ENCODE results near the gene DHRS9. TPM values are rescaled to one million over a fixed set of nuclear protein-coding genes. Genes with fewer than 3 reads are reported as not detected.

The DHRS9 gene
- total RNA-seq, 1 donor from 2014 or later = not detected

DNA sequence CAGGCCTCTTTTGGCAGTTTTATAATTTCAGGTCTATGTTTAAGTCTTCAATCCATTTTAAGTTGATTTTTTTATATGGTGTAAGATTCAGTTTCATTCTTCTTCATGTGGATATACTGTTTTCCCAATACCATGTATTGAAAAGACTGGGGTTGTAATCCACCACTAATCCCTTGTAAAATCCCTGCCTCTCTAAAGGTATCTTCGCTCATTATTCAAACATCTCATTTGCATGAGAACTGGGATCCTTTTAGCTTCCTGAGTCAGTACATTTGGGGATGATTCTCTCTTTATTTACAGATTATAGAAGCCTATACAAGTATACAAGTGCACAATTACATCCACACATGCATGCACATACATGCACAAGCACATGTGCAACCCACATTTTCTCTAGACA is 25.3 kb downstream of the DHRS9 start:
- no peaks in the 10 kb centered on the region for H3K27me3 Mint-ChIP-seq (ENCODE audit: unreplicated experiment)
- TF ChIP-seq, protein P1, sequence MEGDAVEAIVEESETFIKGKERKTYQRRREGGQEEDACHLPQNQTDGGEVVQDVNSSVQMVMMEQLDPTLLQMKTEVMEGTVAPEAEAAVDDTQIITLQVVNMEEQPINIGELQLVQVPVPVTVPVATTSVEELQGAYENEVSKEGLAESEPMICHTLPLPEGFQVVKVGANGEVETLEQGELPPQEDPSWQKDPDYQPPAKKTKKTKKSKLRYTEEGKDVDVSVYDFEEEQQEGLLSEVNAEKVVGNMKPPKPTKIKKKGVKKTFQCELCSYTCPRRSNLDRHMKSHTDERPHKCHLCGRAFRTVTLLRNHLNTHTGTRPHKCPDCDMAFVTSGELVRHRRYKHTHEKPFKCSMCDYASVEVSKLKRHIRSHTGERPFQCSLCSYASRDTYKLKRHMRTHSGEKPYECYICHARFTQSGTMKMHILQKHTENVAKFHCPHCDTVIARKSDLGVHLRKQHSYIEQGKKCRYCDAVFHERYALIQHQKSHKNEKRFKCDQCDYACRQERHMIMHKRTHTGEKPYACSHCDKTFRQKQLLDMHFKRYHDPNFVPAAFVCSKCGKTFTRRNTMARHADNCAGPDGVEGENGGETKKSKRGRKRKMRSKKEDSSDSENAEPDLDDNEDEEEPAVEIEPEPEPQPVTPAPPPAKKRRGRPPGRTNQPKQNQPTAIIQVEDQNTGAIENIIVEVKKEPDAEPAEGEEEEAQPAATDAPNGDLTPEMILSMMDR (IDR thresholded peaks at IDR 0.05; ENCODE audit: partially characterized antibody, unreplicated experiment) = no peak
- H3K36me3 Mint-ChIP-seq (ENCODE audit: unreplicated experiment) = no peaks in the 10 kb centered on the region
- H3K27ac Mint-ChIP-seq (ENCODE audit: unreplicated experiment) = no peak overlapping the region
- H3K4me3 Mint-ChIP-seq (ENCODE audit: unreplicated experiment) = no peak overlapping the region
- H3K9me3 Mint-ChIP-seq (ENCODE audit: unreplicated experiment) = no peaks in the 10 kb centered on the region
- H3K4me1 Mint-ChIP-seq (ENCODE audit: low read depth, unreplicated experiment) = no peaks in the 10 kb centered on the region
- DNase-seq = no peak

DNA sequence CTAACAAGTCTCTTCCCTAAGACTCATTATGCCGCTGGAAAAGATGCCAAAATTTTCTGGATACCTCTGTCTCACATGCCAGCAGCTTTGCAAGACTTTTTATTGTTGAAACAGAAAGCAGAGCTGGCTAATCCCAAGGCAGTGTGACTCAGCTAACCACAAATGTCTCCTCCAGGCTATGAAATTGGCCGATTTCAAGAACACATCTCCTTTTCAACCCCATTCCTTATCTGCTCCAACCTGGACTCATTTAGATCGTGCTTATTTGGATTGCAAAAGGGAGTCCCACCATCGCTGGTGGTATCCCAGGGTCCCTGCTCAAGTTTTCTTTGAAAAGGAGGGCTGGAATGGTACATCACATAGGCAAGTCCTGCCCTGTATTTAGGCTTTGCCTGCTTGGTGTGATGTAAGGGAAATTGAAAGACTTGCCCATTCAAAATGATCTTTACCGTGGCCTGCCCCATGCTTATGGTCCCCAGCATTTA is 26.3 kb downstream of the DHRS9 start:
- no peak for DNase-seq
- TF ChIP-seq, protein P1 (IDR thresholded peaks at IDR 0.05; ENCODE audit: partially characterized antibody, unreplicated experiment) = no peak
- Mint-ChIP-seq H3K36me3 (ENCODE audit: unreplicated experiment) (no peaks in the 10 kb centered on the region), H3K27me3 (ENCODE audit: unreplicated experiment) (no peaks in the 10 kb centered on the region), H3K4me1 (ENCODE audit: low read depth, unreplicated experiment) (no peaks in the 10 kb centered on the region), H3K27ac (ENCODE audit: unreplicated experiment) (no peak overlapping the region), H3K4me3 (ENCODE audit: unreplicated experiment) (no peak overlapping the region), H3K9me3 (ENCODE audit: unreplicated experiment) (no peaks in the 10 kb centered on the region)

DNA sequence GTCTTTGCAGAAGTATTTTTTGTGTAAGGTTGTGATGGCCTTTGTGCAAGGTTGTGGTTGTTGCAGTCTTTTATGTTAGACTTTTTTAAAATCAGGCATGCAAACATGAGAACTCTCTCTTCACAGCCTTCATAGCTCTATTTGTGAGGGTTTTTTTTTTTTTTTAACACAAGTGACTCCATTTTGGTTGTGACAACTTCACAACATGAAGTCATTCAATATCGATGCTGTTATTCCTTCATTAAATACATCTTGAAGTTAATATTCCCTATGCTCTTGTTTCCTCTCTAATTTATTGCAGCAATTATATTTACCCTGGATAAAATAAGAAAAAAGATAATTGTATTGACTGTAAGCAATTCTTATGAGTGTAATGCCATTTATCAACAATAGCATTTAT is 35.5 kb downstream of the DHRS9 start:
- no peak overlapping the region for H3K4me3 Mint-ChIP-seq (ENCODE audit: unreplicated experiment)
- TF ChIP-seq, protein P1 (IDR thresholded peaks at IDR 0.05; ENCODE audit: partially characterized antibody, unreplicated experiment) = no peak
- no peaks in the 10 kb centered on the region for H3K9me3 Mint-ChIP-seq (ENCODE audit: unreplicated experiment)
- no peak overlapping the region for H3K27ac Mint-ChIP-seq (ENCODE audit: unreplicated experiment)
- no peaks in the 10 kb centered on the region for H3K36me3 Mint-ChIP-seq (ENCODE audit: unreplicated experiment)
- DNase-seq = no peak
- H3K27me3 Mint-ChIP-seq (ENCODE audit: unreplicated experiment) = no peaks in the 10 kb centered on the region
- H3K4me1 Mint-ChIP-seq (ENCODE audit: low read depth, unreplicated experiment) = no peaks in the 10 kb centered on the region

DNA sequence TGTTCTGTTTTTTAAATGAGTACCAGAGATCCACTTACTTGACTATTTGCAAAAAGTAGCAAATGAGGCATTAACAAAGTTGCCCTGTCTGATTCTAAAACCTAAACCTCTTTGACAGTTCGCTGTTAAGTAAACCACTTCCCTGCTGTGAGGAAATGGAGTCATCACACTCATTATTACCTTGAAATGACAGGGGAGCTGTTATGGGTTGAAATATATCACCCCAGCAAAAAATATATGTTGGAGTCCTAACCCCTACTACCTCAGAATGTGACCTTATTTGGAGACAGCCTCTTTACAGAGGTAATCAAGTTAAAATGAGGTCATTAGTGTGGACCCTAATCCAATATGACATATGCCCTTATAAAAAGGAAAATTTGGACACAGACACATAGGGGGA is 36.1 kb downstream of the DHRS9 start:
- no peak overlapping the region for H3K4me3 Mint-ChIP-seq (ENCODE audit: unreplicated experiment)
- no peaks in the 10 kb centered on the region for H3K36me3 Mint-ChIP-seq (ENCODE audit: unreplicated experiment)
- TF ChIP-seq, protein P1 (IDR thresholded peaks at IDR 0.05; ENCODE audit: partially characterized antibody, unreplicated experiment) = no peak
- H3K9me3 Mint-ChIP-seq (ENCODE audit: unreplicated experiment) = no peaks in the 10 kb centered on the region
- no peaks in the 10 kb centered on the region for H3K4me1 Mint-ChIP-seq (ENCODE audit: low read depth, unreplicated experiment)
- DNase-seq = no peak
- H3K27ac Mint-ChIP-seq (ENCODE audit: unreplicated experiment) = no peak overlapping the region
- H3K27me3 Mint-ChIP-seq (ENCODE audit: unreplicated experiment) = no peaks in the 10 kb centered on the region

DNA sequence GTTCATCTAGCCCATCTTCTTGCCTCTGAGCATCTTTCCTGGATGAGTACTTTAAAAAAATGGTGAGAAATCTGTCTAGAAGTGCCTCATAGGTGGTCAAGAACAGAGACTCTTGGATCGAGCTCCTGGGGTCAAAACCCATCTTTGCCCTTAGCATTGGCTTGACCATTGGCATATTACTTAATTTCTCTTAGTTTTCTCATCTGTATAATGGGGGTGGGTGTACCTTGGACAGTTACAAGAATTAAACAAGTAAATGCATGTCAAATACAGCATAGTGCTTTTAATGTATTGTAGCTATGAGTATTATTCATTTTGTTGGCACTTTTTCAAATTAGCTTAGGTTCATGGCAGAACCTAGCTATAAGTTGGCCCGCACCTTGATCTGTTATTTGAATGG is 36.8 kb downstream of the DHRS9 start:
- TF ChIP-seq, protein P1 (IDR thresholded peaks at IDR 0.05; ENCODE audit: partially characterized antibody, unreplicated experiment) = no peak
- Mint-ChIP-seq H3K9me3 (ENCODE audit: unreplicated experiment) (no peaks in the 10 kb centered on the region), H3K36me3 (ENCODE audit: unreplicated experiment) (no peaks in the 10 kb centered on the region), H3K4me1 (ENCODE audit: low read depth, unreplicated experiment) (no peaks in the 10 kb centered on the region), H3K27me3 (ENCODE audit: unreplicated experiment) (no peaks in the 10 kb centered on the region), H3K27ac (ENCODE audit: unreplicated experiment) (no peak overlapping the region), H3K4me3 (ENCODE audit: unreplicated experiment) (no peak overlapping the region)
- DNase-seq = no peak
